Effector memory CD8-positive, alpha-beta T cell (primary cell): ENCODE data around the gene NKD1.

ENCODE experiments used
- ATAC-seq: fragments of 150-1000 bp; cut with Tn5 transposase; replicated peaks from 2 replicates; pipeline ENCODE4 v1.10.0; 2021; ENCODE audit warnings: mild to moderate bottlenecking, moderate library complexity
- DNase-seq, 3 experiments: peaks; one replicate each; pipeline ENCODE4 v3.0.0; 2021
- H3K27ac Mint-ChIP-seq, 2 donors: one replicate each; pipeline ENCODE4 v1.8.0; 2022; ENCODE audit warnings: mild to moderate bottlenecking in 2 of 2, mixed read lengths in 2 of 2, moderate library complexity in 2 of 2
- H3K27me3 Mint-ChIP-seq, 2 donors: one replicate each; pipeline ENCODE4 v1.8.0; 2022; ENCODE audit warnings: mixed read lengths in 2 of 2
- H3K36me3 Mint-ChIP-seq: one replicate; pipeline ENCODE4 v1.8.0; 2022; ENCODE audit warnings: mild to moderate bottlenecking, moderate library complexity, mixed read lengths; ENCODE audit not compliant: insufficient read depth
- H3K4me1 Mint-ChIP-seq, 2 donors: one replicate each; pipeline ENCODE4 v1.8.0; 2022; ENCODE audit warnings: low read depth in 2 of 2, mixed read lengths in 2 of 2
- H3K4me3 Mint-ChIP-seq, 2 donors: one replicate each; pipeline ENCODE4 v1.8.0; 2022; ENCODE audit warnings: mild to moderate bottlenecking in 2 of 2, mixed read lengths in 2 of 2, moderate library complexity in 2 of 2
- H3K9me3 Mint-ChIP-seq, 2 donors: one replicate each; pipeline ENCODE4 v1.8.0; 2022; ENCODE audit warnings: mixed read lengths in 2 of 2

Gene NKD1

GRCh38 chr16:50593410-50594150 is 45.4 kb downstream of the NKD1 start:
- Mint-ChIP-seq H3K9me3 (no peaks in the 10 kb centered on the region), H3K4me3 (no peak overlapping the region), H3K27me3 (peaks cover 8 to 13% of the 10 kb centered on the region in 2 donors), H3K36me3 (peaks cover 3% of the 10 kb centered on the region), H3K27ac (no peak overlapping the region), H3K4me1 (peaks cover 3 to 9% of the 10 kb centered on the region in 2 donors)
- no peak for DNase-seq
- ATAC-seq, result no peak

- peak overlapping the region in 1 of 2 donors; percentile 70 for H3K27ac Mint-ChIP-seq
- no peak overlapping the region for H3K4me3 Mint-ChIP-seq
- peaks cover 3% of the 10 kb centered on the region in 2 donors for H3K4me1 Mint-ChIP-seq
- ATAC-seq (no peak), DNase-seq (no peak)
- H3K36me3 Mint-ChIP-seq, result no peaks in the 10 kb centered on the region
- peaks cover 0 to 4% of the 10 kb centered on the region in 2 donors for H3K27me3 Mint-ChIP-seq
- H3K9me3 Mint-ChIP-seq, result no peaks in the 10 kb centered on the region
Observed at GRCh38 chr16:50594308-50595260, 46.4 kb downstream of the NKD1 start.

- Mint-ChIP-seq H3K36me3 (no peaks in the 10 kb centered on the region), H3K9me3 (no peaks in the 10 kb centered on the region), H3K27ac (peak overlapping the region in 1 of 2 donors; percentile 17), H3K4me1 (peaks cover 3% of the 10 kb centered on the region in 2 donors), H3K27me3 (no peaks in the 10 kb centered on the region), H3K4me3 (no peak overlapping the region)
- no peak for ATAC-seq
- no peak for DNase-seq
Observed at GRCh38 chr16:50595859-50596258, 47.7 kb downstream of the NKD1 start.

GRCh38 chr16:50596762-50597450 is 48.7 kb downstream of the NKD1 start:
- DNase-seq (no peak), ATAC-seq (no peak)
- Mint-ChIP-seq H3K27ac (peak overlapping the region in 1 of 2 donors; percentile 62), H3K36me3 (no peaks in the 10 kb centered on the region), H3K27me3 (no peaks in the 10 kb centered on the region), H3K9me3 (no peaks in the 10 kb centered on the region), H3K4me3 (no peak overlapping the region), H3K4me1 (peaks cover 5% of the 10 kb centered on the region in 2 donors)

GRCh38 chr16:50597563-50598255 is 49.5 kb downstream of the NKD1 start:
- Mint-ChIP-seq H3K27ac (peak overlapping the region; percentile 52 to 61), H3K36me3 (no peaks in the 10 kb centered on the region), H3K27me3 (no peaks in the 10 kb centered on the region), H3K9me3 (no peaks in the 10 kb centered on the region), H3K4me3 (no peak overlapping the region), H3K4me1 (peaks cover 9 to 11% of the 10 kb centered on the region in 2 donors)
- DNase-seq (no peak), ATAC-seq (no peak)

- Mint-ChIP-seq H3K36me3 (no peaks in the 10 kb centered on the region), H3K4me3 (no peak overlapping the region), H3K27ac (peak overlapping the region; percentile 52 to 61), H3K9me3 (no peaks in the 10 kb centered on the region), H3K27me3 (no peaks in the 10 kb centered on the region), H3K4me1 (peaks cover 11 to 17% of the 10 kb centered on the region in 2 donors)
- DNase-seq (no peak), ATAC-seq (no peak)
Observed at GRCh38 chr16:50598256-50598894, 50.2 kb downstream of the NKD1 start.

GRCh38 chr16:50598936-50599361 is 50.8 kb downstream of the NKD1 start:
- ATAC-seq, result no peak
- Mint-ChIP-seq H3K4me3 (no peak overlapping the region), H3K27ac (no peak overlapping the region), H3K4me1 (peaks cover 11 to 18% of the 10 kb centered on the region in 2 donors), H3K36me3 (no peaks in the 10 kb centered on the region), H3K9me3 (no peaks in the 10 kb centered on the region), H3K27me3 (no peaks in the 10 kb centered on the region)
- no peak for DNase-seq

- ATAC-seq (no peak), DNase-seq (no peak)
- H3K4me1 Mint-ChIP-seq, result peaks cover 11 to 18% of the 10 kb centered on the region in 2 donors
- no peaks in the 10 kb centered on the region for H3K27me3 Mint-ChIP-seq
- no peak overlapping the region for H3K27ac Mint-ChIP-seq
- no peak overlapping the region for H3K4me3 Mint-ChIP-seq
- no peaks in the 10 kb centered on the region for H3K9me3 Mint-ChIP-seq
- H3K36me3 Mint-ChIP-seq, result no peaks in the 10 kb centered on the region
Observed at GRCh38 chr16:50599494-50599893, 51.3 kb downstream of the NKD1 start.

GRCh38 chr16:50600582-50601283 is 52.5 kb downstream of the NKD1 start:
- ATAC-seq (no peak), DNase-seq (no peak)
- Mint-ChIP-seq H3K27me3 (no peaks in the 10 kb centered on the region), H3K36me3 (no peaks in the 10 kb centered on the region), H3K9me3 (no peaks in the 10 kb centered on the region), H3K27ac (no peak overlapping the region), H3K4me3 (no peak overlapping the region), H3K4me1 (peaks cover 9 to 16% of the 10 kb centered on the region in 2 donors)

- Mint-ChIP-seq H3K27ac (peak overlapping the region in 1 of 2 donors; percentile 78), H3K4me1 (peaks cover 7 to 15% of the 10 kb centered on the region in 2 donors), H3K9me3 (no peaks in the 10 kb centered on the region), H3K4me3 (peak overlapping the region in 1 of 2 donors; percentile 8), H3K36me3 (no peaks in the 10 kb centered on the region), H3K27me3 (no peaks in the 10 kb centered on the region)
- DNase-seq (no peak), ATAC-seq (no peak)
Observed at GRCh38 chr16:50601341-50601740, 53.1 kb downstream of the NKD1 start.

- Mint-ChIP-seq H3K4me3 (peak overlapping the region; percentile 1 to 15), H3K4me1 (peaks cover 7 to 15% of the 10 kb centered on the region in 2 donors), H3K9me3 (no peaks in the 10 kb centered on the region), H3K27me3 (no peaks in the 10 kb centered on the region), H3K27ac (peak overlapping the region; percentile 11 to 78), H3K36me3 (no peaks in the 10 kb centered on the region)
- no peak for DNase-seq
- no peak for ATAC-seq
Observed at GRCh38 chr16:50602126-50602525, 53.9 kb downstream of the NKD1 start.
